Activated naive CD8-positive, alpha-beta T cell treated with anti-CD3 and anti-CD28 coated beads, Interleukin-2, amount 50 U/mL, for 24 hours (primary cell): ENCODE data around the gene UBASH3B.

Source experiments
- ATAC-seq: fragments of 150-1000 bp; cut with Tn5 transposase; one replicate; pipeline ENCODE4 v1.10.0; 2021
- DNase-seq: peaks from one replicate; pipeline ENCODE4 v3.0.0; 2021
- H3K27ac Mint-ChIP-seq: one replicate; pipeline ENCODE4 v1.8.0; 2021; ENCODE audit warnings: mild to moderate bottlenecking, mixed read lengths
- H3K27me3 Mint-ChIP-seq: one replicate; pipeline ENCODE4 v1.8.0; 2021; ENCODE audit warnings: mixed read lengths
- H3K36me3 Mint-ChIP-seq: one replicate; pipeline ENCODE4 v1.8.0; 2021; ENCODE audit warnings: low read depth, mixed read lengths
- H3K4me1 Mint-ChIP-seq: one replicate; pipeline ENCODE4 v1.8.0; 2021; ENCODE audit warnings: mixed read lengths
- H3K4me3 Mint-ChIP-seq: one replicate; pipeline ENCODE4 v1.8.0; 2021; ENCODE audit warnings: mild to moderate bottlenecking, moderate library complexity, mixed read lengths
- H3K9me3 Mint-ChIP-seq: one replicate; pipeline ENCODE4 v1.8.0; 2021; ENCODE audit warnings: mixed read lengths

The UBASH3B gene

DNA sequence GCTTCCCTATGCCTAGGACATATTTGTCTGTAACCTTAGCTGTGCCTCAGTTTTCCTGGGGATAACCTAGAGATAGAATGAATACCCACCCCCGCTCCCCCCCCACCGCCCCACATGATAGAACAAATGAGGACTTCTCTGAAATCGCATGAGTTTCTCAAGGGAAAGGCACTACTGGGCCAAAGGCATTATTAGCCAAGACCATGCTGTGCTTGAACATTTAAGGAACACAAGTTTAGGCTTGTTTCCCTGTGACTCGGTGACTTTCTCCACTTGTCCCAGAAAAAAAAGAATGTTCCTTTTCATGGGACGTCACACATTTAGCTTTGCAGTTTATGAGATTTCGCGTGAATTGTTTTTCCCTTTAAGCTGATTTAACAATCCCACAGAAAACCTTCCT, 131.4 kb downstream of the UBASH3B start:
- no peaks in the 10 kb centered on the region for H3K4me1 Mint-ChIP-seq
- no peaks in the 10 kb centered on the region for H3K9me3 Mint-ChIP-seq
- no peak for ATAC-seq
- H3K27me3 Mint-ChIP-seq = no peaks in the 10 kb centered on the region
- DNase-seq = no peak
- no peak overlapping the region for H3K4me3 Mint-ChIP-seq
- H3K27ac Mint-ChIP-seq = no peak overlapping the region
- H3K36me3 Mint-ChIP-seq = peaks cover 43% of the 10 kb centered on the region

DNA sequence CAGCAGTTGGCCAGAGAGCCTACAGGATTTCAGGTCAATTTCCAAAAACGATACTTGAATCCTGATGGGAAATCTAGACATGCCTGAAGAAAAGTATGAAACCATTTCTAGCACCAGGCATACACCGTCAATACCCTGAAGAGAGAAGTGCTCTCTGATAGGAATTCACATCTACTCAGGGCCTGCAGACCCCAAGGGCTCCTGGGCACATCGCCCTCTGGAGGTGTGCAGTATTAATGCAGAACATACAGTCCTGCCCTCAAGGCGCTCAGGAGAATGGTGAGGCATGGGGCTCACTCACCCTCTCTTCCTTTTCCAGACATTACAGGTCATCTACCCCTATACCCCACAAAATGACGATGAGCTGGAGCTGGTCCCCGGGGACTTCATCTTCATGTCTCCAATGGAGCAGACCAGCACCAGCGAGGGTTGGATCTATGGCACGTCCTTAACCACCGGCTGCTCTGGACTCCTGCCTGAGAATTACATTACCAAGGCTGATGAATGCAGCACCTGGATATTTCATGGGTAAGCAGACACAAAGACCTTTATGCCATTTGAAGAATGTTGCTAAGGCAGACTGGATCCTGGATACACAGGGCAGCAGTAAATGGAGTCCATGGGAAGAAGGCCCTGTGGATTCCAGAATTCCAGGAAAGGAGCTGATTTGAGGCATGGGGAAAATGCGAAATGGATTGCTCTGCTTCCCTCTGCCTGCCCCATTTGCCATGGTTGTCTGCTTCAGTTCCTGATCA, 133.4 kb downstream of the UBASH3B start:
- ATAC-seq (no peak), DNase-seq (no peak)
- no peaks in the 10 kb centered on the region for H3K9me3 Mint-ChIP-seq
- peaks cover 34% of the 10 kb centered on the region for H3K36me3 Mint-ChIP-seq
- no peaks in the 10 kb centered on the region for H3K4me1 Mint-ChIP-seq
- no peaks in the 10 kb centered on the region for H3K27me3 Mint-ChIP-seq
- no peak overlapping the region for H3K4me3 Mint-ChIP-seq
- H3K27ac Mint-ChIP-seq = no peak overlapping the region

DNA sequence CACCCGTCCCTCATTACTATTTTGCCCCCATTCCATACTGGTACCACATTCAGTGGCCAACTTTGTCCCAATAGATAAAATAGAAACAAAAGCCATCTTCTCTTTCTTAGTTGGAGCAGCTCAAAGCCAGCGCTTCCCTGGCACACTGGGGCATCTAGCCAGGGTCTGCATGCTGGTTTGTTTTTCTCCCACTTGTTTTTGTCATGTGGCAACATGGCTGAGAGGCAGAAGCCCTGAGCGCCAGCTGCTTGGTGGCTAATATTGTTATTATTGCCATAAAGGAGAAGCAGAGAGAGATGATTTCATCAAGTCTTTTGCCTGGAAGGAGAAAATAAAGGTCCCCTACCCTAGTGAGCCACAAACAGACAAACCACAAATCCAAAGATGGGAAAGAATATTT, 134.4 kb downstream of the UBASH3B start:
- no peaks in the 10 kb centered on the region for H3K27me3 Mint-ChIP-seq
- DNase-seq (no peak), ATAC-seq (no peak)
- no peaks in the 10 kb centered on the region for H3K4me1 Mint-ChIP-seq
- peaks cover 31% of the 10 kb centered on the region for H3K36me3 Mint-ChIP-seq
- H3K27ac Mint-ChIP-seq = no peak overlapping the region
- H3K4me3 Mint-ChIP-seq = no peak overlapping the region
- H3K9me3 Mint-ChIP-seq = no peaks in the 10 kb centered on the region

DNA sequence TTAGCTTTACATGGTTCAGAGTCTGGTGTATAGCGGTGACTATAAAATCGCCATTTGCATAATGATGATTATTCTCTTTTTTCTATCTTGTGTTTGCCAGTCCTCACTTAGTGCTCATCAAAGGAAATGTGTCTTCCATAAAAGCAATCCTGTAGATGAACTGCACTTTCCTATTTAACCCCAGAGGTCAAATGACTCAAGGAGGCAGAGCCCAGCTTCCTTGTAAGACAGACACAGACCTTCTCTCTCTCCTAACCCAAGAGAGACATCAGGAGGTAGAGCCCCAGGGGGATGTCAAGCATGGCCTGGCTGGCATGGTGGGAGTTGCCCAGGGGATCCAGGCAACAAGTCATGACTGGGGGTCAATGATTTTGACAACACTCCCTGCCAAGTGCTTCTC, 135.9 kb downstream of the UBASH3B start:
- ATAC-seq (peak; percentile 24), DNase-seq (no peak)
- Mint-ChIP-seq H3K9me3 (no peaks in the 10 kb centered on the region), H3K27me3 (no peaks in the 10 kb centered on the region), H3K27ac (no peak overlapping the region), H3K4me3 (no peak overlapping the region), H3K4me1 (peaks cover 1% of the 10 kb centered on the region), H3K36me3 (peaks cover 27% of the 10 kb centered on the region)

DNA sequence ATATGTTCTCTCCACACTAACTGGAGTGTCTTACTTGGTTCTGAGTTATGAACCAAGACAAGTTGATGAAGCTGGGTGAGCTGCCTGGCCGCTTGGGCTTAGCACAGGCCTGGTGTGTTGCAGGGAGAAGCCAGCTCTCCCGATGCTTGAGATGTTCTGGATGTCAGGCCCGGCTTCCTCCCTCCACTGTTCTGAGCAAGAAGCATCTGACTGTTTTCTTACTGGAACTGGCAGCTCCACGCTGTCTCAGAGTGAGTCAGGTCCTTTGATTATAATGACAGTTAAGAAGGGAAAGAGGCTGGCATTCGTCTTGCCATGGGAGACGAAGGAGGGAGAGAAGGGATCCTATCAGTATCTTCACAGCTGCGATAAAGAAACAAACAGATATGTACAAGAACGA, 136.3 kb downstream of the UBASH3B start:
- no peak overlapping the region for H3K27ac Mint-ChIP-seq
- peaks cover 1% of the 10 kb centered on the region for H3K4me1 Mint-ChIP-seq
- no peaks in the 10 kb centered on the region for H3K9me3 Mint-ChIP-seq
- peaks cover 31% of the 10 kb centered on the region for H3K36me3 Mint-ChIP-seq
- no peak for ATAC-seq
- no peak for DNase-seq
- H3K4me3 Mint-ChIP-seq = no peak overlapping the region
- no peaks in the 10 kb centered on the region for H3K27me3 Mint-ChIP-seq

DNA sequence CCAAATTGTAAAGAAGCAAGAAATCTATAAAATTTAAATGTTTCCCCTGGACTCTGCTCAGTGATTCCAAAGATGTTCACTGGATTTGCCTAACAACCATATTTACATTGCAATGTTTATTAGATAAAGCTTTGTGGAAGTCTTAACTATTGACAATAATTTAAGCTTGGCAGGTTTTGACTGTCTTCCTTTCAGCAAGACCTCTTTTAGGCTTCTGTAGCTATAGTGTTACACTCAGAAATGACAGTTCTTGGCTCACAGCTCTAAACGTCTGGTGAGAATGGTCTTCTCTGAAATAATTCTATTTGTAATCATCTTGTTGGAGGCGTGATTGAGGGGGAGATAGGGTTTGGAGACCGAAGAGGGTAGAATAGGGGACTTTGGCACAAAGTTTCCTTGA, 138.0 kb downstream of the UBASH3B start:
- ATAC-seq (no peak), DNase-seq (no peak)
- H3K36me3 Mint-ChIP-seq = peaks cover 38% of the 10 kb centered on the region
- no peaks in the 10 kb centered on the region for H3K9me3 Mint-ChIP-seq
- no peak overlapping the region for H3K4me3 Mint-ChIP-seq
- H3K27ac Mint-ChIP-seq = no peak overlapping the region
- H3K27me3 Mint-ChIP-seq = no peaks in the 10 kb centered on the region
- H3K4me1 Mint-ChIP-seq = peaks cover 1% of the 10 kb centered on the region

DNA sequence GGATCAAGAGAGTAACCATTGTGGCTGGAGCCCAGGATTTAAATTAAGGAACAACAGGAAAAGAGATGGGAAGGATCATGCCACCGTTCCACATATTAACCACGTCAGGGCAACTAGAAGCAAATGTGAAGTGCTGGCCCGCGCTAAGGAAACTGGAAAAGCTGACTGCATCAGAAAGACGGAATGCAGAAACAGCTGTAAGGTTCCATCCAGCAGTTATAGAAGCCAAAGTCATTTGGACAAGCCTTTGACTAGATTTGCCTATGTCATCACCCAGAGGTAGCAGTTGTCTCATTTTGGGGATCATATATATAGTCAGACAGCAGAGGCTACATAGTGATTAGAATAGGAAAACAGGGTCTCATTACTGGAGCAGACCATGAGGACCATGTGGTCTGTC, 139.8 kb downstream of the UBASH3B start:
- H3K27ac Mint-ChIP-seq = no peak overlapping the region
- no peak overlapping the region for H3K4me3 Mint-ChIP-seq
- H3K36me3 Mint-ChIP-seq = peaks cover 40% of the 10 kb centered on the region
- H3K4me1 Mint-ChIP-seq = peaks cover 1% of the 10 kb centered on the region
- ATAC-seq = no peak
- H3K9me3 Mint-ChIP-seq = no peaks in the 10 kb centered on the region
- no peaks in the 10 kb centered on the region for H3K27me3 Mint-ChIP-seq
- DNase-seq = no peak

DNA sequence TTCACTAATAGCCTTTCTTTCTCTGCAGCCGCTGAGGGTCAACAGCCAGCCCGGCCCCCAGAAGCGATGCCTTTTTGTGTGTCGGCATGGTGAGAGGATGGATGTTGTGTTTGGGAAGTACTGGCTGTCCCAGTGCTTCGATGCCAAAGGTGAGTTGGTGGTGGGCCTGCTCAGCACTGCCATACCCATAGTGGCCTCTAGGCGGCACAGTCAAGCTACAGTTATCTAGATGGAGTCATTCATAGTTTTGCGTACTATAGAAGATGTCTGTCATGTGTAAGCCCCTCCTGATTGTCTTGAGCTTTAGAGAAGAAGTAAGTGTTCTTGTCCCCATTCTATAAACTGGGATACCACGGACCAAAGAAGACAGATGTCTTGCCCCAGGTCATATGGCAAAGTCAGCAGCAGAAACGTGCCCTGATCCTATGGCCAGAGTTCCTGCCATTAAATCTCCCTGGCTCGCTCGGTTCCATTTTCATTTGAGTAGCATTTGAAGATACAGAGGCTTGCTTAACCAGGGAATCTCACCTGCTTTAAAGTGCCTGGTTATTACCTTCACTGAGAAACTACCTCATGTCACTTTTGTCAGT, 140.7 kb downstream of the UBASH3B start:
- peaks cover 39% of the 10 kb centered on the region for H3K36me3 Mint-ChIP-seq
- H3K4me3 Mint-ChIP-seq = no peak overlapping the region
- H3K27ac Mint-ChIP-seq = no peak overlapping the region
- H3K9me3 Mint-ChIP-seq = no peaks in the 10 kb centered on the region
- no peaks in the 10 kb centered on the region for H3K27me3 Mint-ChIP-seq
- peak; percentile 78 for ATAC-seq
- H3K4me1 Mint-ChIP-seq = peaks cover 1% of the 10 kb centered on the region
- peak; percentile 80 for DNase-seq

DNA sequence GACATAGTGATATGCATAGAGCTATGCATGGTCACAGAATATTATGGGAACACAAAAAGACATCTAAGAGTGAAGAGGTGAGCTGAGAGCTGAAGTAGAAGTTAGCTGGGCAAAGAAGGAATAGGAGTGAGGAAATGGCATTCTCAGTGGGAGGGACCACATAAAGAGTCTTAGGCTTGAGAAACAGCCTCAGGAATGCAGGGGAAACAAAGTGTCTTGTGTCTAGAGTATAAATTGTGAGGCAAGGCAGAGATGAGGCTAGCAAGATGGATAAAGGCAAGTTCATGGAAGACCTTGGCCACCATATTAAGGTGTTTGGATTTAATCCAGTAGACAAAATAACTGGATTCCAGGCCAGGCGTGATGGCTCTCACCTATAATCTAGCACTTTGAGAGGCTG, 142.1 kb downstream of the UBASH3B start:
- peaks cover 6% of the 10 kb centered on the region for H3K4me1 Mint-ChIP-seq
- no peak for ATAC-seq
- no peak overlapping the region for H3K27ac Mint-ChIP-seq
- no peak for DNase-seq
- no peaks in the 10 kb centered on the region for H3K9me3 Mint-ChIP-seq
- H3K4me3 Mint-ChIP-seq = no peak overlapping the region
- peaks cover 33% of the 10 kb centered on the region for H3K36me3 Mint-ChIP-seq
- H3K27me3 Mint-ChIP-seq = no peaks in the 10 kb centered on the region

DNA sequence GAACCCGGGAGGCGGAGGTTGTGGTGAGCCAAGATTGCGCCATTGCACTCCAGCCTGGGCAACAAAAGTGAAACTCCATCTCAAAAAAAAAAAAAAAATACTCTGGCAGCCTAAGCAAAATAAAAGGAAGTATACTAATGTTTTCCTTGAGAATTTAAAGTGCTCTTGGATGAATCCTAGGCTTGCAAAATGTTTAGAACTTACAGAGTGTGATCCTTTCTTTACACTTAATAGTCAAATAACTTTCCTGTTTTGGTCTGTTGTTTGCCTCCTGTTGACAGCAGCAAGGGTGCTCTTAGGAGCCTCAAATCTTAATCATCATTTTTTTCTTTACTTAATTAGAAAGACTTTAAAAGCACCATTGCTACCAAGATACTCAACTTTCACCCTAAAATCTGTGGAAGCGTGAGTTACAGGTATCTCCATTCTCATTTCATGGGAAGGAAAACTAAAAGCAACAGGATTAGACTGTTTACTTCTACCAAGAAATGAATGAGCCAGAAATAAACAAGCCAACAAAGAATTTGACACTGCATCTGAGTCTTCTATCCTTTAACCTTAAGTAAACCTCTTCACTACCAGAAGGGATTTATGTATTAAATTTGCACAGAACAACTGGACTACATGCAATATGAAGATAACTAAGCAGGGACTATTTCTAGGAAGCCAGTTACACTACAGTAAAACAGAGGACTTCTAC, 144.0 kb downstream of the UBASH3B start:
- Mint-ChIP-seq H3K4me3 (no peak overlapping the region), H3K27me3 (no peaks in the 10 kb centered on the region), H3K9me3 (no peaks in the 10 kb centered on the region), H3K36me3 (peaks cover 45% of the 10 kb centered on the region), H3K27ac (no peak overlapping the region), H3K4me1 (peaks cover 25% of the 10 kb centered on the region)
- DNase-seq = no peak
- ATAC-seq = no peak

DNA sequence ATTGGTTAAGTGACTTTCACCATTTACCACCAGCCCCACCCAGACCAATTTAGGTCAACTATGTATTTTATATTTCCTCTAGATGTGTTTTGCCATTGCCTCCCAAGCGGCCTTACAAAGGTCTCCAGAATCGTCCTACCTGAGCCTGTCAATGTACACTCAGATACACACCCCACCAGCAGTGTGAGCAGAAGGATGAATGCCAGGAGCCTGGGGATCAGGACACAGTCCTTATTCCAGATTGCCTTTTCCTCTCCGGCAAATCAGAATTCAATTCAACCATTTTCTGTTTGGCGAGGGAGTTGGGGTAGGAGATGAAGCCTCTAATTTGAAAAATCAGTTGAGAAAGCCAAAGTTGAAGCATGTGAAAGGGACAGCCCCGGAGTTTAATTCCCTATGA, 147.4 kb downstream of the UBASH3B start:
- peaks cover 42% of the 10 kb centered on the region for H3K36me3 Mint-ChIP-seq
- ATAC-seq = no peak

DNA sequence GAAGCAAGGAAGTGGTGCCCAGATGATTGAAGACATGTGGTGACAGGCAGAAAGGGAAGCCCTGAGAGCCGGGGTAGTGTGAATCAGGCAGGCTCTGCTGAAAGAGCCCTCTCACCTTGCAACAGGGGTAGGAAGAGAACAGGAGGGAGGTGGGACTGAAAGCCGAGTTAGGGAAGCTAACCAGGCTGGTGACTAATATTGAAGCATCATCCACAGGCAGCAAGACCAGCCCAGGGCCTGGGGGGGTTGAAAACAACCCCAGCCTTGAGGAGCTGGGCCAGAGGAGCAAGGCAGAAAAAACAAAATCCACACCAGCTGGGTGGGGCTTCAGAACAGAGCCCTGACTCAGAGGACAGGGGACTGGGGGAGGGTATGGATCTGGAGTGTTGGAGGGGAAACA, 147.8 kb downstream of the UBASH3B start:
- peaks cover 43% of the 10 kb centered on the region for H3K36me3 Mint-ChIP-seq
- H3K4me3 Mint-ChIP-seq = no peak overlapping the region
- peak overlapping the region; percentile 65 for H3K27ac Mint-ChIP-seq
- DNase-seq (no peak), ATAC-seq (no peak)
- no peaks in the 10 kb centered on the region for H3K9me3 Mint-ChIP-seq
- peaks cover 55% of the 10 kb centered on the region for H3K4me1 Mint-ChIP-seq
- no peaks in the 10 kb centered on the region for H3K27me3 Mint-ChIP-seq

More for the DNA sequence above, 147.4 kb downstream of the UBASH3B start:
- no peaks in the 10 kb centered on the region for H3K27me3 Mint-ChIP-seq
- no peak overlapping the region for H3K4me3 Mint-ChIP-seq
- peaks cover 51% of the 10 kb centered on the region for H3K4me1 Mint-ChIP-seq
- H3K27ac Mint-ChIP-seq = no peak overlapping the region
- no peak for DNase-seq
- no peaks in the 10 kb centered on the region for H3K9me3 Mint-ChIP-seq

DNA sequence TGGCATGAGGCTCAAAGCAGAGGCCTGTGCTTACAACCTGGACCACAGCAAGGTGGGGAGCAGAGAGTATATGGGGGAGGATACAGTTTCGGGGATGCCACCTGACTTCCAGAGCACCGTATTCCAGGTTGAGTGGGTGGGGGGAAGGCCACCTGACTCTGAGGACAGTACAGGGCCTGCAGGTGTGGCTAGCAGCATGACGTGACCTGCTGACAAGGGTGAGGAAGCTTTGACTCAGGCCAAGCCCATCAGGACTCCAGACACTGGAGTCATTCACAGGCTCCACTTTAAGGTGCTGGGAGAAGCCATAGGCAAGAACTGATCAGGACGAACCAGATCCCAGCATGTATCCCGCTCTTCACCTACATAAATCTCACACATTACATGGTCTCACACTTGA, 148.2 kb downstream of the UBASH3B start:
- Mint-ChIP-seq H3K27ac (peak overlapping the region; percentile 65), H3K4me1 (peaks cover 59% of the 10 kb centered on the region), H3K4me3 (peak overlapping the region; percentile 1), H3K27me3 (no peaks in the 10 kb centered on the region), H3K36me3 (peaks cover 46% of the 10 kb centered on the region), H3K9me3 (no peaks in the 10 kb centered on the region)
- ATAC-seq (no peak), DNase-seq (no peak)

DNA sequence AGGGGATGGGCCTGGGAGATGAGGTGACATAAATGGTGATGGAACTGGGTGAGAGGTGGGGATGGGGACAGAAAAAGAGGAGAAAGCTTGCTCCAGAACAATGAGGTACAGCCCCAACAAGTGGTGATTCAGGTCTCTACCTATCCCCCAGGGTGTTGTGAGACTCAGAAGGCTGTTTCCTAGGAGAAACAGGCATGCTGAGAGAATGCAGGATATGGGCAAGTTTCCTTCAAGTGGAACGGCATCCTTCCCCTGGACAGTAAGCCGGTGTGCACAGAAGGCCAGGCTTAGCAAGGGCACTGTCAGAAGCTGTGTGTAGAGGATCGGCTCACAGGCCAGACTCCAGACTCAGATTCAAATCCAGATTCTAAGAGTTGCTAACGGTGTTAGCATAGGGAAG, 148.6 kb downstream of the UBASH3B start:
- peaks cover 44% of the 10 kb centered on the region for H3K36me3 Mint-ChIP-seq
- H3K27me3 Mint-ChIP-seq = no peaks in the 10 kb centered on the region
- ATAC-seq = no peak

DNA sequence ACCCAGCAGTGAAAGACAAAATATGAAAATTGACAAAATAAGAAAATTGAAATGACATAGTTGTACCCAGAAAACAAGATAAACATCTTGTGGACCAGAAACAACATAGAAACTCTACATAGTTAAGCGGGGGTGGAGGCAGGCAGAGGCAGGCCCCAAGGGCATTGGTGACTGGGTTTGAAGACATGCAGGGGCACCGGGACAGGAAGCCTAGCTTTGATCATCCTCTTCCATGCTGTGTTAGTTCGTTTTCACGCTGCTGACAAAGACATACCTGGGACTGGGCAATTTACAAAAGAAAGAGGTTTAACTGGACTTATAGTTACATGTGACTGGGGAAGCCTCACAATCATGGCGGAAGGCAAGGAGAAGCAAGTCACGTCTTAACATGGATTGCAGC, 149.3 kb downstream of the UBASH3B start:
- H3K9me3 Mint-ChIP-seq = no peaks in the 10 kb centered on the region
- peaks cover 70% of the 10 kb centered on the region for H3K4me1 Mint-ChIP-seq
- no peaks in the 10 kb centered on the region for H3K27me3 Mint-ChIP-seq
- H3K27ac Mint-ChIP-seq = peak overlapping the region; percentile 62
- DNase-seq = no peak
- no peak for ATAC-seq
- no peak overlapping the region for H3K4me3 Mint-ChIP-seq
- peaks cover 50% of the 10 kb centered on the region for H3K36me3 Mint-ChIP-seq

More for the DNA sequence above, 148.6 kb downstream of the UBASH3B start:
- no peaks in the 10 kb centered on the region for H3K9me3 Mint-ChIP-seq
- peak overlapping the region; percentile 65 for H3K27ac Mint-ChIP-seq
- H3K4me3 Mint-ChIP-seq = peak overlapping the region; percentile 1
- DNase-seq = no peak
- peaks cover 64% of the 10 kb centered on the region for H3K4me1 Mint-ChIP-seq
